Stimulated activated CD4-positive, alpha-beta T cell treated with anti-CD3 and anti-CD28 coated beads, Interleukin-12 subunit alpha, Interleukin-12 subunit beta, amount 100 ng/mL, for 48 hours (primary cell): ENCODE data around the gene RNF20.
"Not testable (repeated sequence)": the region's sequence is repeated elsewhere in the genome, so short reads cannot be mapped to it uniquely, and the experiment has no call there.

ENCODE experiments used
- DNase-seq, 3 donors: peaks; one replicate each; pipeline ENCODE4 v3.0.0-alpha.2; 2020; ENCODE audit warnings: low read depth in 2 of 3, low spot score in 1 of 3

RNF20 gene

GRCh38 chr9:101587332-101588043 is 53.8 kb downstream of the RNF20 start:
- no peak for DNase-seq

DNA sequence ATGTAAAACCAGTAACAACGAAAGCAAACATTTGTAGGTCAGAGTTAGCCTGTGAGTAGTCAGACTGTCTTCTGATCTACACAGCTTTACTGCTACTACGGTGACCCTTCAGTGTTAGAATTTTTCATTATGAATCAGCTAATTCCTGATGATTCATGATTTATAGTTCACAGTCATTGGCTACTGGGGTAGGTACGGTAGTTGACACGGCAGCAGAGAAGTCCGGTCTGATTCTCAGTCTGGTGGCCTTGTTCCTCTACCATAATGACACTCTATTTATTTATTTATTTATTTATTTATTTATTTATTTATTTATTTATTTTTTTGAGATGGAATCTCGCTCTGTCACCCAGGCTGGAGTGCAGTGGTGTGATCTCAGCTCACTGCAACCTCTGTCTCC is 56.4 kb downstream of the RNF20 start:
- not testable (repeated sequence) for DNase-seq

DNA sequence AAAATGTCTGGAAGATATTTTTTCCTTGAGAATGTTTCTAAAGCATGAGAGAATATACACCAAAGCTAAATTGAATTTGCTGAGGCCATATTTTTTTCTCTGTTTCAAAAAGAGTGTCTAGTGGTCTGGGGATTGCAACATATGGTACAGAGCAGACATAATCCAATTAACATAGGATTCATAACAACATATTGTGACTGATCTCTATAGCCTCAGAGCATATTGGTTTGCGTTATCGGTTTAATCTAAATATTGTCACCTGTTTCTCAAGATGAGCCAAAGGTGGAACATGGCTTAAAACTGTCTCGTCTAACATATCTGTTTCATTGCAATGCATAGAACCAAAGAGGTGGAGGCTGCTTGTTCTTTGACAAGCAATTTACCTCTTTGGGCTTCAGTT is 57.2 kb downstream of the RNF20 start:
- DNase-seq = no peak

GRCh38 chr9:101591787-101592446 is 58.3 kb downstream of the RNF20 start:
- no peak for DNase-seq

- DNase-seq = no peak
Measured at GRCh38 chr9:101592788-101593187, 59.1 kb downstream of the RNF20 start.

- DNase-seq = no peak
Measured at GRCh38 chr9:101593345-101593744, 59.7 kb downstream of the RNF20 start.

GRCh38 chr9:101594796-101595195 is 61.1 kb downstream of the RNF20 start, which contains the start of gene PPP3R2:
Gene PPP3R2, minus strand, starts transcription at chr9:101594969. Its CDS starts 48 bp downstream, at chr9:101594921.
- no peak for DNase-seq

- peak in 1 of 3 donors; percentile 8 for DNase-seq
Measured at GRCh38 chr9:101601904-101602765, 68.5 kb downstream of the RNF20 start.

DNA sequence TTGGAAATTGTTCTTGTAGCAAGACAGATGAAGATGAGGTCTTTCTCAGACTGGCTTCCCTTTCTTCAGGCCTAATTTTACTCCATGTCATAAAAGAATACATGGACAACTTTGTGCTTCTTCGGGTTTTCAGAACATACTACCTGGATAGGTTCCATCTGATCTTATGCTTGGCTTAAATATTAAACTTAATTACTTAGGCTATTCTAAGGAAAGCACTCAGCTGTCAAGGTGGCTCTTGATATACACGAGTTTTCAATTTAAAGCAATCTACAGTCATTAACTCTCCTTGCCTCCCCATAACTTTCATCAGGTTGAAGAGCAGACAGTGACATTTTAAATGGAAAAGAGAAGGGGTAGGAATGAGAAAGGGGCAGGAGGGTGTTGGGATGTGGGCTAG is 70.6 kb downstream of the RNF20 start:
- DNase-seq = no peak

- no peak for DNase-seq
Measured at GRCh38 chr9:101605547-101605946, 71.9 kb downstream of the RNF20 start.
